Common myeloid progenitor, CD34-positive (primary cell): ENCODE measurements around the gene UNCX.
"Not testable (repeated sequence)": the region's sequence is repeated elsewhere in the genome, so short reads cannot be mapped to it uniquely, and the experiment has no call there.

Experiments
- CTCF ChIA-PET: fragments of 350-600 bp; sonication (Branson Sonifier 250); formaldehyde crosslinking; loops from one replicate; lab custom pipeline; 2021; ENCODE audit warnings: antibody characterized with exemption; lab: Charles Lee
- POLR2A ChIA-PET: fragments of 350-600 bp; sonication (Branson Sonifier 250); formaldehyde crosslinking; loops from one replicate; lab custom pipeline; 2021; ENCODE audit warnings: antibody characterized with exemption; lab: Charles Lee
- DNase-seq, 3 donors: peaks; one replicate each; pipeline versions ENCODE4 v3.0.0 to v3.0.0-alpha.2; 2013
- H3K27ac ChIP-seq, 2 experiments: 1 replicate in 1 of 2; 2 replicates in 1 of 2; pipeline ENCODE4 v1.7.0; 2013; ENCODE audit warnings: inconsistent platforms in 2 of 2, low read length in 2 of 2, mild to moderate bottlenecking in 2 of 2, low read depth in 1 of 2, moderate library complexity in 1 of 2; ENCODE audit not compliant: severe bottlenecking in 2 of 2, insufficient read depth in 1 of 2, poor library complexity in 1 of 2
- H3K27me3 ChIP-seq, 5 experiments: replicated peaks in 2 of 5; 1 replicate in 3 of 5; 2 replicates in 2 of 5; pipeline versions ENCODE4 v1.6.1 to v1.7.0; 2013; ENCODE audit warnings: low read length in 4 of 5, mild to moderate bottlenecking in 2 of 5, moderate library complexity in 2 of 5, inconsistent platforms in 1 of 5; ENCODE audit not compliant: insufficient read depth in 5 of 5, control insufficient read depth in 4 of 5
- H3K36me3 ChIP-seq, 4 experiments: 1 replicate in 2 of 4; 2 replicates in 2 of 4; pipeline versions ENCODE4 v1.6.1 to v1.7.0; 2013; ENCODE audit warnings: low read length in 3 of 4, control low read depth in 1 of 4, mild to moderate bottlenecking in 1 of 4; ENCODE audit not compliant: control insufficient read depth in 4 of 4, insufficient read depth in 4 of 4
- H3K4me1 ChIP-seq, 4 experiments: 1 replicate in 3 of 4; 2 replicates in 1 of 4; pipeline versions ENCODE4 v1.6.1 to v1.7.1; 2013; ENCODE audit warnings: low read length in 3 of 4, mild to moderate bottlenecking in 3 of 4, control low read depth in 1 of 4, inconsistent platforms in 1 of 4, moderate library complexity in 1 of 4; ENCODE audit not compliant: control insufficient read depth in 4 of 4, insufficient read depth in 4 of 4; ENCODE audit errors: control extremely low read depth in 1 of 4
- H3K4me3 ChIP-seq, 7 experiments: 1 replicate in 4 of 7; 2 replicates in 3 of 7; pipeline versions ENCODE4 v1.5.1 to v1.7.0; 2013; ENCODE audit warnings: mild to moderate bottlenecking in 7 of 7, low read length in 6 of 7, moderate library complexity in 6 of 7, inconsistent platforms in 2 of 7, low read depth in 2 of 7, control low read depth in 1 of 7; ENCODE audit not compliant: insufficient read depth in 4 of 7, control insufficient read depth in 1 of 7; ENCODE audit errors: extremely low read depth in 1 of 7
- H3K9me3 ChIP-seq, 5 experiments: 1 replicate in 4 of 5; 2 replicates in 1 of 5; pipeline versions ENCODE4 v1.6.1 to v1.7.1; 2013; ENCODE audit warnings: low read length in 4 of 5, mild to moderate bottlenecking in 2 of 5, inconsistent platforms in 1 of 5, low read depth in 1 of 5, moderate library complexity in 1 of 5; ENCODE audit not compliant: control insufficient read depth in 4 of 5, insufficient read depth in 2 of 5; ENCODE audit errors: control extremely low read depth in 1 of 5
- WGBS: methylation state at CpG from one replicate; pipeline ENCODE4 v1.1.5; 2013; ENCODE audit not compliant: insufficient coverage; 5-methylcytosine and 5-hydroxymethylcytosine counted together

UNCX gene

DNA sequence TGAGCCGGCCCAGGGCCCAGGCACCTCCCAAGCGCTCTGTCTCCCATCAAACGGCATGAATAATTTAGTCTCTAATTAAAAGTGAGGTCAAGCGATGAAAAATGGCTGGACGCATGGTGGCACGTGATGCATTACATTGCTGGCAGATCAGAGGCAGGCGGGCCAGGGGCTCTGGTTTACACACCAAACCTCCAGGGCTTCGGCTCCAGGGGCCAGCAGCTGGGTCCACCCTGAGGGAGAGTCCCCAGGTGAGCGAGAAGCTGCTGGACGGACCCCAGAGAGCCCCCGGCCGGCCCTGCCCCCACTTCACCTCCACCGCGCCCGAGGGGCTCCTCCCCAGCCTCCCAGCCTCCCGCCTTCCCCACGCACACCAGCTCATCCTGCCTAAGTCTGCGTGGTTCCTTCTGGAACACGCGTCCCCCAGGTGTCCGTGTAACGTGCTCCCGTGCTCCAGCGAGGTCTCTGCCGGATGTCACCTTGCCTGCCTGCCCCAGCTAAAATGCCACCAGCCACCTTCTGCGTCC is 23.2 kb downstream of the UNCX start:
- no peak overlapping the region for H3K27ac ChIP-seq
- H3K4me3 ChIP-seq: no peak overlapping the region
- 81% methylated on average over 23 of the region's 26 CpGs for WGBS
- ChIA-PET POLR2A (interaction anchor here (1.0 kb wide), 1 partner anchor 9 kb away, joined by 3 read pairs; no protein-coding TSS in a partner anchor), CTCF (no interaction called here)
- H3K27me3 ChIP-seq: peaks cover 0 to 96% (median 24%) of the 10 kb centered on the region in 5 experiments
- no peak for DNase-seq
- H3K9me3 ChIP-seq: no peaks in the 10 kb centered on the region
- no peaks in the 10 kb centered on the region for H3K36me3 ChIP-seq
- no peaks in the 10 kb centered on the region for H3K4me1 ChIP-seq

DNA sequence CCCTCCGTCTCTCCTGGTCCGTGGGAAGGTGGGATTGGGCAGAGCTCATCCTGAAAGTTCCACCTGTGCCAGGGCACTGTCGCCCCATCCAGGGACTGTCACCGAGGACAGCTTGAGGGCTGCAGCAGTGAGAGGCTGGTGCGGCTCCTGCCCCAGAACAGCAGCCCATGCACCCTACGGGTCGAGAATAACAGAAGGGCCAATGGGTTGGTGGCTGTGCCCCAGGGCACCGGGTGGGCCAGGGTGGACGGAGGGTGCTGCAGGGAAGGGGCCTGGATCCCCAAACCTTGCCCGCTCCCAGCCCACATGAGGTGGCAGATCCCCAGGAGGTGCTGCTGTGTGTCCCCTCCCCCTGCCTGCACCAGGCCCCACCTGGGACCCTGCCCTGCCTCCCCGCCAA is 23.9 kb downstream of the UNCX start:
- no peaks in the 10 kb centered on the region for H3K36me3 ChIP-seq
- peaks cover 0 to 96% (median 21%) of the 10 kb centered on the region in 5 experiments for H3K27me3 ChIP-seq
- CTCF ChIA-PET: no interaction called here
- H3K27ac ChIP-seq: no peak overlapping the region
- no peaks in the 10 kb centered on the region for H3K9me3 ChIP-seq
- H3K4me1 ChIP-seq: no peaks in the 10 kb centered on the region
- DNase-seq: no peak
- no peak overlapping the region for H3K4me3 ChIP-seq
- POLR2A ChIA-PET: no interaction called here
- 89% methylated on average over 11 of the region's 11 CpGs for WGBS

DNA sequence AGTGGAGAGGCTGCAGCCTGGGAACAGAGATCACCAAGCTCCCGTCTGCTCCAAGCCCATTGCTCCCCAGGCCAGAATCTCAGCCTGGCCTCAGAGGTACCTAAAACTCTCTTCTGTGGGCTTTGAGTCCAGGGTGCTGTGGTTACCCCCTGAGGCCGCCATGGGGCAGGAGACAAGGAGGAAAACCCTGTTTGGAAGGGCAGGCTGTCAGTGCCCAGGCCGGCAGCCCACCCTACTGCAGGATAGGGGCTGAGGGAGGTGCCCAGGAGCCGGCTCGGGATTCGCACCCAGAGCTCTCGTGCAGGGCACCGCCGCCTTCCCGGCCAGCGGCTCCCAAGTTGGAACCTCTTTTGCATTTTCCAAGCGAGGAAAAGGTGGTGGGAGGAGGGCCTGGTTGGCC is 24.5 kb downstream of the UNCX start:
- ChIA-PET POLR2A (no interaction called here), CTCF (no interaction called here)
- no peak overlapping the region for H3K4me3 ChIP-seq
- H3K27ac ChIP-seq: no peak overlapping the region
- no peak for DNase-seq
- H3K27me3 ChIP-seq: peaks cover 0 to 93% (median 21%) of the 10 kb centered on the region in 5 experiments
- no peaks in the 10 kb centered on the region for H3K9me3 ChIP-seq
- no peaks in the 10 kb centered on the region for H3K36me3 ChIP-seq
- 55% methylated on average over 6 of the region's 12 CpGs for WGBS
- H3K4me1 ChIP-seq: no peaks in the 10 kb centered on the region

DNA sequence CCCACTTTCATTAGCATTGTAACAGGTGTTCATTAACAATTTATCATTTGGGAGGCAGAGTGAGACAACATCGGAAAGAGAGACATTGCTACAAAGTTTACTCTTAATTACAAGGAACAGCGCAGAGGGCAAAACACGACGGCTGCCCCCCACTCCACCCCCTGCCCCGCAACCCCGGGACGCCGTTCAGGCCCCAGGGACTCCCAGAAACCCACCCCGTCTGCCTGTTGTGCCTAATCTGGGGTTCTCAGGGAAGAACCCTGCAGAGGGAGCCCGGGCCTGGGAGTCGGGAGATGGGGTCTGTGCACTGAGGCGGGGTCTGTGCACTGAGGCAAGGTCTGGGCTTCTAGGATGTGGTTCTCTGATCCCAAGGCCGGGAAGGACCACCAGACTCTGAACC is 25.2 kb downstream of the UNCX start:
- H3K27ac ChIP-seq: no peak overlapping the region
- H3K36me3 ChIP-seq: no peaks in the 10 kb centered on the region
- POLR2A ChIA-PET: no interaction called here
- H3K4me1 ChIP-seq: no peaks in the 10 kb centered on the region
- peaks cover 0 to 86% (median 19%) of the 10 kb centered on the region in 5 experiments for H3K27me3 ChIP-seq
- CTCF ChIA-PET: no interaction called here
- WGBS: 66% methylated on average over 13 of the region's 13 CpGs
- H3K9me3 ChIP-seq: no peaks in the 10 kb centered on the region
- no peak for DNase-seq
- H3K4me3 ChIP-seq: no peak overlapping the region

DNA sequence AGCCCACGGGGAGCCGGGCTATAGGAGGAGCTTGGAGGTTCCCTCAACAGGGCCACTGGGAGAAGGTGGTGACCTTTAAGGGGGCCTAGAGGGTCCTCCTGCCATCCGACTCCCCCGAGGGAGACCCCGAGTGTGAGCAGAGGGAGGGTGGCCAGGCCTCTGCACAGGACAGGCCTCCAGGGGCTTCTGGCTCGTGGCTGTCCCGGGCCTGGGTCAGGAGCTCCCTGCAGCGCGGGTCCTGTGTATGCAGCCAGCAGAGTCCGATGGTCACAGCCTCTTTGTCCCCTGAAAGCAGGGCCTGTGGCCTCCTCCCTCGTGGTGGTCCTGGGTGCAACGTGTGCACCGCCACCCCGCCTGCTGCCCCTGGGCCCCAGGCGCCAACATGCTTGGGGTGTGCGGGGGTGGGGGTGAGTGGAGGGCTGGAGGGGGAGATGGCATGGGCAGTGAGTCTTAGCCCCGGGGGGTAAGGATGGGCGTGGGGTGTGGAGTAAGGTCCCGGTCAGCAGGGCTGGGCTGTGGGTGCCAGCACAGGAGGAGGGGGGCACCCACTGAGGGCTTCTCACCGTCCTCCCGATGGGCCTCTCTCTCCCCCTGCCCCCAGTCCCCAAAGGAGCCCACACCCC is 27.1 kb downstream of the UNCX start:
- no peak overlapping the region for H3K4me3 ChIP-seq
- no peaks in the 10 kb centered on the region for H3K4me1 ChIP-seq
- DNase-seq: no peak
- POLR2A ChIA-PET: no interaction called here
- 86% methylated on average over 14 of the region's 21 CpGs for WGBS
- no peaks in the 10 kb centered on the region for H3K9me3 ChIP-seq
- no peak overlapping the region for H3K27ac ChIP-seq
- H3K27me3 ChIP-seq: peaks cover 0 to 84% (median 16%) of the 10 kb centered on the region in 5 experiments
- CTCF ChIA-PET: no interaction called here
- no peaks in the 10 kb centered on the region for H3K36me3 ChIP-seq

DNA sequence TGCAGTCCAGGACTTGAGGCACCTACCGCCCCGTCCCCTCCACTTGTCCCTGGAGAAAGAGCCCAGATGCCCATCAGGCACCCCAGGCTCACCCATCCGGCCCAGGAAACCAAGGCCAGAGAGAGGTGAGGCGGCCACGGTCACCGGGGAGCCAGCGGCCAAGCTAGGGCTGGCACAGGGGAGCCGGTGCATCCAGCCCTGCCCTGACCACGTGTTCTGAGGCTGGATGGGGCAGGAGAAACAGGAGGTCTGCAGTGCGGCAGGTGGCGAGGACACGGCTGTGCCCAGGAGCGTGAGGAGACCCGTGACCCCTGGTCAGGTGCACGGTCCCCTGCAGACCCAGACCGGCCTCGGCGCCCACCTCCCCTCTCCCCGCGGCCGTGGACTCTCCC is 27.6 kb downstream of the UNCX start:
- Histone ChIP-seq H3K27ac (no peak overlapping the region), H3K4me3 (no peak overlapping the region), H3K4me1 (no peaks in the 10 kb centered on the region), H3K27me3 (peaks cover 0 to 85% (median 14%) of the 10 kb centered on the region in 5 experiments), H3K36me3 (no peaks in the 10 kb centered on the region), H3K9me3 (no peaks in the 10 kb centered on the region)
- WGBS: 71% methylated on average over 21 of the region's 21 CpGs
- CTCF ChIA-PET: no interaction called here
- POLR2A ChIA-PET: no interaction called here
- DNase-seq: no peak

DNA sequence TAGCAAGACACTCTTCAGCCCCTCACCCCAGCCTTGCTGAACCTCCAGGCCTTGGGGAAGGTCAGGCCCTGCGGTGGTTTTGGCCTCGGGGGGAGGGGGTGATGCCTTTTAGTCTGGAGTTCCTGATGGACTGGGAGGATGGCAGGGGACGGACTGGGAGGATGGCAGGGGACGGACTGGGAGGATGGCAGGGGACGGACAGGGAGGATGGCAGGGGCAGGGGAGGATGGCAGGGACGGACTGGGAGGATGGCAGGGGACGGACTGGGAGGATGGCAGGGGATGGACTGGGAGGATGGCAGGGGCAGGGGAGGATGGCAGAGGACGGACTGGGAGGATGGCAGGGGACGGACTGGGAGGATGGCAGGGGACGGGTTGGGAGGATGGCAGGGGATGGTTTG is 28.4 kb downstream of the UNCX start:
- CTCF ChIA-PET, H3K4me1 ChIP-seq, DNase-seq, H3K36me3 ChIP-seq, H3K27ac ChIP-seq, H3K9me3 ChIP-seq, POLR2A ChIA-PET, H3K4me3 ChIP-seq: not testable (repeated sequence)
- peaks cover 0 to 85% (median 14%) of the 10 kb centered on the region in 5 experiments for H3K27me3 ChIP-seq
- WGBS: 65% methylated on average over 4 of the region's 10 CpGs
